ENCODE results near the gene NSF. TPM values are rescaled to one million over a fixed set of nuclear protein-coding genes. Genes with fewer than 3 reads are reported as not detected.
"Not testable (repeated sequence)": the region's sequence is repeated elsewhere in the genome, so short reads cannot be mapped to it uniquely, and the experiment has no call there.

NSF gene
- total RNA-seq, 1 experiment from 2014 or later: 56.5 TPM

DNA sequence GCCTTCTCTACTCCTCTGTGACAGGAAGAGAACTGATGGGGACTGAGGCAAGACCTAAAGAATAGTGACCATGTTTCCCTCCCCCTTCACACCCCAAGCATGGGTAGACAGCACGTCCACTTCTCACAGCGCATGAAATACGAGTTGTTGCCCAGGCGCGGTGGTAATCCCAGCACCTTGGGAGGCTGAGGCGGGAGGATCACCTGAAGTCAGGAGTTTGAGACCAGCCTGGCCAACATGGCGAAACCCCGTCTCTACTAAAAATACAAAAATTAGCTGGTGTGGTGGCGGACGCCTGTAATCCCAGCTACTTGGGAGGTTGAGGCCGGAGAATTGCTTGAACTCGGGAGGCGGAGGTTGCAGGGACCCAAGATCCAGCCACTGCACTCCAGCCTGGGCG is 178.4 kb downstream of the NSF start:
- BruUV-seq (replicated peaks); in situ Hi-C loops (cut with HindIII; ENCODE audit: low pct_unique_long_range_greater_than_20kb, low sequenced_read_pairs); POLR2A ChIA-PET; DNase-seq (ENCODE audit: low read depth, low spot score); H3K36me3 ChIP-seq (ENCODE audit: control insufficient read depth, insufficient read depth, low read length); CTCF ChIA-PET; H3K9me3 ChIP-seq (ENCODE audit: control insufficient read depth, insufficient read depth, low read depth, low read length); ATAC-seq; H3K27ac ChIP-seq (ENCODE audit: low read length); H3K27me3 ChIP-seq (ENCODE audit: control insufficient read depth, insufficient read depth, low read length); H3K4me3 ChIP-seq (ENCODE audit: low read depth in 2 of 2, low read length in 2 of 2); intact Hi-C loops (cut with micrococcal nuclease; ENCODE audit: unreplicated experiment): not testable (repeated sequence)
- H3K4me1 ChIP-seq (ENCODE audit: control insufficient read depth, insufficient read depth, low read length): peaks cover 25% of the 10 kb centered on the region

DNA sequence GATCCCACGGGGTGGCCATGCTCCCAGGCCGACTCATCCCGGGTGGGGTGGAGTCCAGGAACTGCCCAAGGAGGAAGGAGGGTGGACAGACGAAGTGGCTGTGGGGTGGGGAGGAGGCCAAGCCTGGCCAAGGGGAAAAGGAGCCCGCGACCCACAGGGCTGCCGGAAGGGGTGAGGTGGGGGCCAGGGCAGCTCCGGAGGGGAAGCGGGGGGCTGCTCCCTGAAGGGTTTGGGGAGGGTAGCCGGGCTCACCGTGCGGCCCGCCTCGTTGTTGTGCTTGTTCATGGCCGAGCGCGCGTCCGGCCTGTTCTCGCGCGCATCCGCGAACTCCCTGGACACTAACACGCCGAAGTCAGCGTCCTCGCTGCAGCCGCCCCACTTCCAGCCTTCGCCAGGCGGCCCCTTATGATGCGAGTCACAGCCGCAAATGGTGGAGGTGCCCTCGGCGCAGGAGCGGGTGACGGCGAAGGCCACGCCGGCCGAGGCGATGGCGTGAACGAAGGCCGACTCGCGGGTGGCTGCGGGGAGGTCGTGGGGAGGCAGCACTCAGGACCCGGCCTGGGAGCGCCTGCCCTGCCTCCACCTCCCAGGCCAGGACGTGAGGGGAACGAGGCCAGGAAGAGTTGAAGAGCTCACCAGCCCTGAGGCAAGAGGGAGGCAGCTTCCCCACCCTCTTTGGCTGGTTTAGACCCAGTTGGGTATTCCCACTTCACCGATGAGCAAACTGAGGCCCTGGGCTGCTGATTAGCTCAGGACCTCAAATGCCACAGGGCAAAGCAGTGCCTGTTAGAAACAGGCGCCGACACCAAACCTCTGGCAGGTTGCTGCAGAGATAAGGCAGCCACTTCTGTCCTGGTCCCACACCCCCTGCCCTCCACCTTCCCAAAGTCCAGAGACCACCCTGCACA is 179.3 kb downstream of the NSF start:
- no TSS peak for BruUV-seq (replicated peaks)
- no peak for ATAC-seq
- ChIA-PET POLR2A (no interaction called here), CTCF (no interaction called here)
- Histone ChIP-seq H3K4me1 (ENCODE audit: control insufficient read depth, insufficient read depth, low read length) (peaks cover 20% of the 10 kb centered on the region), H3K36me3 (ENCODE audit: control insufficient read depth, insufficient read depth, low read length) (no peaks in the 10 kb centered on the region), H3K27ac (ENCODE audit: low read length) (no peak overlapping the region), H3K27me3 (ENCODE audit: control insufficient read depth, insufficient read depth, low read length) (no peaks in the 10 kb centered on the region), H3K9me3 (ENCODE audit: control insufficient read depth, insufficient read depth, low read depth, low read length) (no peaks in the 10 kb centered on the region), H3K4me3 (ENCODE audit: low read depth in 2 of 2, low read length in 2 of 2) (no peak overlapping the region)
- in situ Hi-C loops (cut with HindIII; ENCODE audit: low pct_unique_long_range_greater_than_20kb, low sequenced_read_pairs): no loop called here
- TF ChIP-seq, protein P1, sequence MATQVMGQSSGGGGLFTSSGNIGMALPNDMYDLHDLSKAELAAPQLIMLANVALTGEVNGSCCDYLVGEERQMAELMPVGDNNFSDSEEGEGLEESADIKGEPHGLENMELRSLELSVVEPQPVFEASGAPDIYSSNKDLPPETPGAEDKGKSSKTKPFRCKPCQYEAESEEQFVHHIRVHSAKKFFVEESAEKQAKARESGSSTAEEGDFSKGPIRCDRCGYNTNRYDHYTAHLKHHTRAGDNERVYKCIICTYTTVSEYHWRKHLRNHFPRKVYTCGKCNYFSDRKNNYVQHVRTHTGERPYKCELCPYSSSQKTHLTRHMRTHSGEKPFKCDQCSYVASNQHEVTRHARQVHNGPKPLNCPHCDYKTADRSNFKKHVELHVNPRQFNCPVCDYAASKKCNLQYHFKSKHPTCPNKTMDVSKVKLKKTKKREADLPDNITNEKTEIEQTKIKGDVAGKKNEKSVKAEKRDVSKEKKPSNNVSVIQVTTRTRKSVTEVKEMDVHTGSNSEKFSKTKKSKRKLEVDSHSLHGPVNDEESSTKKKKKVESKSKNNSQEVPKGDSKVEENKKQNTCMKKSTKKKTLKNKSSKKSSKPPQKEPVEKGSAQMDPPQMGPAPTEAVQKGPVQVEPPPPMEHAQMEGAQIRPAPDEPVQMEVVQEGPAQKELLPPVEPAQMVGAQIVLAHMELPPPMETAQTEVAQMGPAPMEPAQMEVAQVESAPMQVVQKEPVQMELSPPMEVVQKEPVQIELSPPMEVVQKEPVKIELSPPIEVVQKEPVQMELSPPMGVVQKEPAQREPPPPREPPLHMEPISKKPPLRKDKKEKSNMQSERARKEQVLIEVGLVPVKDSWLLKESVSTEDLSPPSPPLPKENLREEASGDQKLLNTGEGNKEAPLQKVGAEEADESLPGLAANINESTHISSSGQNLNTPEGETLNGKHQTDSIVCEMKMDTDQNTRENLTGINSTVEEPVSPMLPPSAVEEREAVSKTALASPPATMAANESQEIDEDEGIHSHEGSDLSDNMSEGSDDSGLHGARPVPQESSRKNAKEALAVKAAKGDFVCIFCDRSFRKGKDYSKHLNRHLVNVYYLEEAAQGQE (IDR thresholded peaks at IDR 0.05; ENCODE audit: insufficient read depth in 1 of 2, low read depth in 2 of 2, low read length in 1 of 2): no peak
- TF ChIP-seq POLR2AphosphoS5 (IDR thresholded peaks at IDR 0.05; ENCODE audit: low read depth, low read length): no peak
- TF ChIP-seq TCF7L2 (IDR thresholded peaks at IDR 0.05; ENCODE audit: low read depth, low read length): no peak
- TF ChIP-seq SIN3A (IDR thresholded peaks at IDR 0.05; ENCODE audit: borderline replicate concordance, insufficient read depth, low read depth, low read length): no peak
- TF ChIP-seq, protein P2, sequence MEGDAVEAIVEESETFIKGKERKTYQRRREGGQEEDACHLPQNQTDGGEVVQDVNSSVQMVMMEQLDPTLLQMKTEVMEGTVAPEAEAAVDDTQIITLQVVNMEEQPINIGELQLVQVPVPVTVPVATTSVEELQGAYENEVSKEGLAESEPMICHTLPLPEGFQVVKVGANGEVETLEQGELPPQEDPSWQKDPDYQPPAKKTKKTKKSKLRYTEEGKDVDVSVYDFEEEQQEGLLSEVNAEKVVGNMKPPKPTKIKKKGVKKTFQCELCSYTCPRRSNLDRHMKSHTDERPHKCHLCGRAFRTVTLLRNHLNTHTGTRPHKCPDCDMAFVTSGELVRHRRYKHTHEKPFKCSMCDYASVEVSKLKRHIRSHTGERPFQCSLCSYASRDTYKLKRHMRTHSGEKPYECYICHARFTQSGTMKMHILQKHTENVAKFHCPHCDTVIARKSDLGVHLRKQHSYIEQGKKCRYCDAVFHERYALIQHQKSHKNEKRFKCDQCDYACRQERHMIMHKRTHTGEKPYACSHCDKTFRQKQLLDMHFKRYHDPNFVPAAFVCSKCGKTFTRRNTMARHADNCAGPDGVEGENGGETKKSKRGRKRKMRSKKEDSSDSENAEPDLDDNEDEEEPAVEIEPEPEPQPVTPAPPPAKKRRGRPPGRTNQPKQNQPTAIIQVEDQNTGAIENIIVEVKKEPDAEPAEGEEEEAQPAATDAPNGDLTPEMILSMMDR (IDR thresholded peaks at IDR 0.05): no peak
- intact Hi-C loops (cut with micrococcal nuclease; ENCODE audit: unreplicated experiment): no loop called here
- DNase-seq (ENCODE audit: low read depth, low spot score): no peak

DNA sequence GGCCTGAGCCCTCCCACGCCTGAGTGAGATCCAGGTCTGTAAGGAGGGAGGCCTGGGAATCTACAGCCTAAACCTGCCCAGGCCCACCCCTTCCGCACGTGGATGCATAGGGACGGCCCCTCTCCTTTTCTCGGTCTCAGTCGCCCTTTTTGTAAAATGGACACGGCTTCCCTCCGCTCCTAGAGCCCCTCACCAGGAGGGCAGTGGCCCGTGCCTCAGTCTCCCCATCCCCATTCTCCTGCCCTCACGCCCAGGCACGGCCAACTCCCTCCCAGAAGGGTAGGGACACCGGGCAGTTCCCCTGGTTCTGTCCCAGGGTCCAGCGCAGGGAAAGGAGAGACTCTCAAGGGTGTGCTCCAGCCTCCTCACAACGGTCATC is 180.0 kb downstream of the NSF start:
- POLR2A ChIA-PET: no interaction called here
- DNase-seq (ENCODE audit: low read depth, low spot score) (no peak), ATAC-seq (peak; percentile 8; the same call in 1 of the 2 replicates)
- Histone ChIP-seq H3K4me1 (ENCODE audit: control insufficient read depth, insufficient read depth, low read length) (peaks cover 16% of the 10 kb centered on the region), H3K27me3 (ENCODE audit: control insufficient read depth, insufficient read depth, low read length) (no peaks in the 10 kb centered on the region), H3K36me3 (ENCODE audit: control insufficient read depth, insufficient read depth, low read length) (no peaks in the 10 kb centered on the region), H3K27ac (ENCODE audit: low read length) (peak overlapping the region; percentile 59; the same call in 1 of the 2 replicates), H3K4me3 (ENCODE audit: low read depth in 2 of 2, low read length in 2 of 2) (peak overlapping the region; percentile 41 to 54), H3K9me3 (ENCODE audit: control insufficient read depth, insufficient read depth, low read depth, low read length) (no peaks in the 10 kb centered on the region)
- CTCF ChIA-PET: no interaction called here
- intact Hi-C loops (cut with micrococcal nuclease; ENCODE audit: unreplicated experiment) (no loop called here), in situ Hi-C loops (cut with HindIII; ENCODE audit: low pct_unique_long_range_greater_than_20kb, low sequenced_read_pairs) (no loop called here)
- no TSS peak for BruUV-seq (replicated peaks)
- TF ChIP-seq, protein P2 (IDR thresholded peaks at IDR 0.05): no peak
- TF ChIP-seq TCF7L2 (IDR thresholded peaks at IDR 0.05; ENCODE audit: low read depth, low read length): no peak
- TF ChIP-seq, protein P1 (IDR thresholded peaks at IDR 0.05; ENCODE audit: insufficient read depth in 1 of 2, low read depth in 2 of 2, low read length in 1 of 2): no peak
- no peak for TF ChIP-seq SIN3A (IDR thresholded peaks at IDR 0.05; ENCODE audit: borderline replicate concordance, insufficient read depth, low read depth, low read length)
- no peak for TF ChIP-seq POLR2AphosphoS5 (IDR thresholded peaks at IDR 0.05; ENCODE audit: low read depth, low read length)

All from Panc1 (cell line).